Measurements from ENCODE around the gene TBL1X.
"Not testable (repeated sequence)": the region's sequence is repeated elsewhere in the genome, so short reads cannot be mapped to it uniquely, and the experiment has no call there.

The TBL1X gene

DNA sequence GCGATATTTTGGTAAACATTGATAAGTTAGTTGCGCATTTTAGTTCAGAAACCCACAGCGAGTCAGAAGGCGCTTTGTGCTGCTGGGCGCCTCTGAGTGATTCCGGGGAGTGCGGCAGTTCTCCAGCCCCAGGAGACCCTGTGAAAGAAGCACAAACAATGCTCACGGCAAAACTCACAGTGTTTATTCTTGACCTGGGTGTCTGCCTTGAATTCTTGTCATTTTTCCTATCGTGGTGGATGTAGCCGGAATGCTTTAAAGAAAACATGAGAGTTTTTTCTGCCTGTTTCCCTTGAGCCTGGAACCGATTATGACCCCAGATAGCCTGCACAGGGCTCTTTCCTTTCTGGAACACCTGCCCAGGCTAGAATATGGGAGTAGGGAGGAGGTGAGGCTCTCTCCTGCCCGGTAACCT is 6.7 kb downstream of the TBL1X start:
- H3K9me3 ChIP-seq: no peaks in the 10 kb centered on the region
- no peak overlapping the region for H3K4me3 ChIP-seq (ENCODE audit: low read depth in 1 of 2, low read length in 1 of 2)
- peaks cover 2 to 16% of the 10 kb centered on the region in 2 experiments for H3K4me1 ChIP-seq (ENCODE audit: control insufficient read depth in 1 of 2, insufficient read depth in 1 of 2, low read depth in 1 of 2, low read length in 1 of 2)
- TF ChIP-seq, protein P1, sequence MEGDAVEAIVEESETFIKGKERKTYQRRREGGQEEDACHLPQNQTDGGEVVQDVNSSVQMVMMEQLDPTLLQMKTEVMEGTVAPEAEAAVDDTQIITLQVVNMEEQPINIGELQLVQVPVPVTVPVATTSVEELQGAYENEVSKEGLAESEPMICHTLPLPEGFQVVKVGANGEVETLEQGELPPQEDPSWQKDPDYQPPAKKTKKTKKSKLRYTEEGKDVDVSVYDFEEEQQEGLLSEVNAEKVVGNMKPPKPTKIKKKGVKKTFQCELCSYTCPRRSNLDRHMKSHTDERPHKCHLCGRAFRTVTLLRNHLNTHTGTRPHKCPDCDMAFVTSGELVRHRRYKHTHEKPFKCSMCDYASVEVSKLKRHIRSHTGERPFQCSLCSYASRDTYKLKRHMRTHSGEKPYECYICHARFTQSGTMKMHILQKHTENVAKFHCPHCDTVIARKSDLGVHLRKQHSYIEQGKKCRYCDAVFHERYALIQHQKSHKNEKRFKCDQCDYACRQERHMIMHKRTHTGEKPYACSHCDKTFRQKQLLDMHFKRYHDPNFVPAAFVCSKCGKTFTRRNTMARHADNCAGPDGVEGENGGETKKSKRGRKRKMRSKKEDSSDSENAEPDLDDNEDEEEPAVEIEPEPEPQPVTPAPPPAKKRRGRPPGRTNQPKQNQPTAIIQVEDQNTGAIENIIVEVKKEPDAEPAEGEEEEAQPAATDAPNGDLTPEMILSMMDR (IDR thresholded peaks at IDR 0.05): no peak
- peaks cover 21% of the 10 kb centered on the region for H3K36me3 ChIP-seq
- no peak overlapping the region for H3K27ac ChIP-seq
- H3K27me3 ChIP-seq: peaks cover 10% of the 10 kb centered on the region

DNA sequence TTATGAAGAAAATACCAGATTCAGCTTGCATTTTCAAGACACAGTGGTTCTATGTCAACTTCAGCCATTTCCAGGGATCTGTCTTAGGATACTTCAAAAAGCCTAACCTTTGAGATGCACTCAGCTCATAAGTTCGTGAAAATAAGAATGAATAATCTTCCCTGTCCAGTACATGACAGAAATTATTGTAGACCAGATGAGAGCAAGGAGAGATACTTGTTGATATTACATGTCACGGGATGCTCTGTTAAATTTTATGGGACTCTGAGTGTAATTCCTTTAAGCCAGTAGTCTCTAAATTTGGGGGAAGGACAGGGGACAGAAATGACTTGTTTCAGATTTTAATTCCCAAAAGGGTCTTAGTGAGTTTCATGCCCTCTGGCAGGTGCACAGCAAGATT is 8.8 kb downstream of the TBL1X start:
- Histone ChIP-seq H3K36me3 (peaks cover 21% of the 10 kb centered on the region), H3K9me3 (no peaks in the 10 kb centered on the region)
- TF ChIP-seq, protein P1 (IDR thresholded peaks at IDR 0.05): no peak

DNA sequence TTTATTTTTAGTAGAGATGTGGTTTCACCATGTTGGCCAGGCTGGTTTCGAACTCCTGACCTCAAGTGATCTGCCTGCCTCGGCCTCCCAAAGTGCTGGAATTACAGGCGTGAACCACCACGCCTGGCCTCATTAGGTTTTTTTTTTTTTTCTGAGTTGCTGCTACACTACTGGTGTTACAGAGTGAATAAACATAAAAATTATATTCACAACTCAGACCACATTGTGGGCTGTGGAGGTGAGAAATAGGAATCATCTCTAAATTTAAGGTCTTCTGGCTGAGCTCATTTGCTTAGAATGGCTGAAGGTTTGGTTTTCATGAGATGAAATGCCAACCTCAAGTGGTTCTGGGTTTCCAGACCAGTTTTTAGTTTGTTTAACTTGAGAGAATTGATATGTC is 10.6 kb downstream of the TBL1X start:
- not testable (repeated sequence) for H3K4me1 ChIP-seq (ENCODE audit: control insufficient read depth in 1 of 2, insufficient read depth in 1 of 2, low read depth in 1 of 2, low read length in 1 of 2); H3K27ac ChIP-seq

More for the DNA sequence above, 8.8 kb downstream of the TBL1X start:
- H3K4me1 ChIP-seq (ENCODE audit: control insufficient read depth in 1 of 2, insufficient read depth in 1 of 2, low read depth in 1 of 2, low read length in 1 of 2): no peaks in the 10 kb centered on the region
- no peak overlapping the region for H3K4me3 ChIP-seq (ENCODE audit: low read depth in 1 of 2, low read length in 1 of 2)
- no peak overlapping the region for H3K27ac ChIP-seq
- no peaks in the 10 kb centered on the region for H3K27me3 ChIP-seq

DNA sequence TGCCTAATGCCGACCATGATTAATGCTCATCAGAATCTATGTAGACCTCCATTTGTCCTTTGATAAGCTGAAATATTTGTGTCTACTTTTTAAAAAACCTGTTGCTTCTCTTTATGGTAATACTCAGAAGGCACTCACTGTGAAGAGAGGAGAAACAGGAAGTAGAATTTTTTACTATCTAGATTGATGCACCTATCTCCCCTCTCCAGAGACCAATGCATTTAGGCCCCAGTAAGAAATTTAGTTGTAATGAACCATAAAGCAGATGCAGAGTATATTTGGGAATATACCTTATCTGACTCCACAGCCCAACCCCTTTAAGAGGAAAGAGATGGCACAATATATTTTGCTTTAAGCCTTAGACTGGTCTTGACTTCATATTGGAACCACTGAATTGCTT is 11.1 kb downstream of the TBL1X start:
- no peaks in the 10 kb centered on the region for H3K27me3 ChIP-seq
- TF ChIP-seq, protein P1 (IDR thresholded peaks at IDR 0.05): no peak
- no peaks in the 10 kb centered on the region for H3K4me1 ChIP-seq (ENCODE audit: control insufficient read depth in 1 of 2, insufficient read depth in 1 of 2, low read depth in 1 of 2, low read length in 1 of 2)
- H3K36me3 ChIP-seq: peaks cover 11% of the 10 kb centered on the region
- no peak overlapping the region for H3K4me3 ChIP-seq (ENCODE audit: low read depth in 1 of 2, low read length in 1 of 2)
- peak overlapping the region; percentile 10 for H3K27ac ChIP-seq
- H3K9me3 ChIP-seq: no peaks in the 10 kb centered on the region

More for the DNA sequence above, 10.6 kb downstream of the TBL1X start:
- peaks cover 16% of the 10 kb centered on the region for H3K36me3 ChIP-seq
- not testable (repeated sequence) for H3K27me3 ChIP-seq; H3K9me3 ChIP-seq; H3K4me3 ChIP-seq (ENCODE audit: low read depth in 1 of 2, low read length in 1 of 2)

DNA sequence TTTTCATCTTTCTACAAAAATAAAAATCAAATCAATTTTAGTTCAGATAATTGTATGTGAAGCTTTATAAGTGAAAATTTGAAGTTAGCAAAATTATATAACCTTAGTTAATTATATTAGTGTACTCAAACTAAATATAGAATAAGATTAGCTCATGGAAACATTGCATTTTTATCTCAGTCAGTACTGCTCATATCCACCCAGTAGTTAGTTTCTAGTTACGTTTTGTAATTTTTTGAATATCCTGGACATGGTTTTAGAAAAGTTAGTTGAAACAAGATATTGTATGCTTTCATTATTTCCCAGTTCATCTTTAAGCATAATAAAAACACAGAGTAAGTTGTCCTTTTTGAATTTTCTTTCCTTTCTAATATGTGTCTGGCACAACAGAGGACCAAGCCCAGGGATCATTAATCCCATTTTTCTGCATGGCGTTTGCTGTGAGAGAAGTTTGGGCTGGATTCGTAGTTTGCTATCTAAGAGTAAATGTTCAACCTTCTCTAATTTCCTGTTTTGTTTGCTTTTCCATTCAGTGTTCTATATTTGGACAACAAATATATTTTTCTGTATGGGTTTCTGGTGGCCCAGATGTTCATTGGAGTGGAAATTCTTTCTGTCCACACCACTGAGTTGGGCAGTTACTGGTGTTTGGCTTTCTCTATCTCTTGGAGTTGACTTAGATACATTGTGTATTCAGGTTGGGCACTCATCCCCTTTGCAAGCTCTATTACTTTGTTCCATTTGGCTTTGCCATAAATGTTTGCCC is 12.1 kb downstream of the TBL1X start:
- H3K4me3 ChIP-seq (ENCODE audit: low read depth in 1 of 2, low read length in 1 of 2): no peak overlapping the region
- H3K27me3 ChIP-seq: no peaks in the 10 kb centered on the region
- TF ChIP-seq, protein P1 (IDR thresholded peaks at IDR 0.05): no peak
- H3K4me1 ChIP-seq (ENCODE audit: control insufficient read depth in 1 of 2, insufficient read depth in 1 of 2, low read depth in 1 of 2, low read length in 1 of 2): no peaks in the 10 kb centered on the region
- H3K27ac ChIP-seq: no peak overlapping the region
- H3K9me3 ChIP-seq: no peaks in the 10 kb centered on the region
- peaks cover 6% of the 10 kb centered on the region for H3K36me3 ChIP-seq

DNA sequence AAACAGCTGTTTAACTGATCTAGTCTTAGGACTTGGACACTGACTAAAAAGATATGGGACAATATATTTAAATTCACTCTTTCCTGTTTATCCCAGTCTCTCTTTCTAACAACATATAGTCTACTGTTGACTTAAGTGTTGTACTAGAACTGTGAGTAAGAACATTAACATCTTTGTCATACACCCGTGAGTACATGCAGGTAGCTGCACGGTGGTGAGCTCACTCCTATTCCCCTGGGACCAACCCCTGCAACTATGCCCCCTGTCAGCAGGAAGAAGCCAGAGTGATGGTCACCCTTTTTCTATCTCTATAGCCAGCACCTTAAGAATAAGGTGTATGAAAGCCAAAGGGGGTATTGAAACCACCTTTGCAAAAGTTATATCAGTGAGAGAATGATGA is 17.6 kb downstream of the TBL1X start:
- no peaks in the 10 kb centered on the region for H3K36me3 ChIP-seq
- H3K9me3 ChIP-seq: no peaks in the 10 kb centered on the region
- TF ChIP-seq, protein P1 (IDR thresholded peaks at IDR 0.05): no peak
- no peaks in the 10 kb centered on the region for H3K4me1 ChIP-seq (ENCODE audit: control insufficient read depth in 1 of 2, insufficient read depth in 1 of 2, low read depth in 1 of 2, low read length in 1 of 2)
- no peak overlapping the region for H3K27ac ChIP-seq
- no peak overlapping the region for H3K4me3 ChIP-seq (ENCODE audit: low read depth in 1 of 2, low read length in 1 of 2)
- H3K27me3 ChIP-seq: no peaks in the 10 kb centered on the region

Data from neutrophil (primary cell).